HCT116 (cell line): ENCODE results near the gene LSM14A. TPM values are rescaled to one million over a fixed set of nuclear protein-coding genes. Genes with fewer than 3 reads are reported as not detected.

Source experiments
- ATAC-seq: fragments of 200-7000 bp; cut with Tn5 transposase; 2 replicates; pipeline ENCODE4 v1.9.1; 2020; ENCODE audit warnings: mild to moderate bottlenecking, moderate library complexity
- BruUV-seq: library from RNA; stranded (reverse); fragments of 400-500 nt; replicated peaks from 2 replicates; lab custom pipeline; 2021; lab: Mats Ljungman, UMichigan
- CTCF ChIA-PET: fragments of 300-600 bp; sonication (Branson Sonifier 250); formaldehyde crosslinking; loops from one replicate; lab custom pipeline; 2021; ENCODE audit warnings: antibody characterized with exemption; lab: Charles Lee
- POLR2A ChIA-PET: fragments of 300-600, 350-600 bp; sonication (Branson Sonifier 250); formaldehyde crosslinking; loops from one replicate; lab custom pipeline; 2021; ENCODE audit warnings: antibody characterized with exemption; lab: Charles Lee
- RAD21 ChIA-PET, 2 experiments: fragments of 300-600 bp; sonication (Branson Sonifier 250); formaldehyde crosslinking; loops; one replicate each; lab custom pipeline; 2023; ENCODE audit warnings: low total read pairs in 2 of 2; ENCODE audit not compliant: uncharacterized antibody in 2 of 2, unreplicated experiment in 2 of 2, low non-redundant PET in 1 of 2; lab: Charles Lee
- DNase-seq: peaks from one replicate; pipeline ENCODE4 v3.0.0-alpha.2; 2010; ENCODE audit warnings: low read depth, low spot score
- H2AFZ ChIP-seq: fragments of 200-600 bp; shearing (Covaris generic), sonication (generic); 2 replicates; pipeline ENCODE4 v1.6.1; 2017; ENCODE audit warnings: low read depth, mixed run types, mixed read lengths, antibody characterized with exemption, low read length; ENCODE audit not compliant: poor library complexity, severe bottlenecking
- H3K27ac ChIP-seq: 2 replicates; pipeline ENCODE4 v1.5.1; 2012; ENCODE audit warnings: low read depth, low read length
- H3K27me3 ChIP-seq: fragments of 200-600 bp; sonication (generic); 2 replicates; pipeline ENCODE4 v1.6.1; 2016; ENCODE audit warnings: mixed run types, low read length, mixed read lengths; ENCODE audit not compliant: insufficient read depth
- H3K36me3 ChIP-seq, 2 experiments: fragments of 200-500 bp in 1 of 2; fragments of 200-600 bp in 1 of 2; sonication (Bioruptor generic) in 1 of 2; sonication (generic) in 1 of 2; 2 replicates each; pipeline versions ENCODE4 v1.5.1 to v1.6.1; 2014 to 2016; ENCODE audit warnings: low read length in 2 of 2, inconsistent platforms in 1 of 2, mixed read lengths in 1 of 2, mixed run types in 1 of 2; ENCODE audit not compliant: insufficient read depth in 2 of 2, control insufficient read depth in 1 of 2
- H3K4me1 ChIP-seq, 2 experiments: fragments of 200-600 bp in 1 of 2; sonication (generic) in 1 of 2; 2 replicates each; pipeline versions ENCODE4 v1.5.1 to v1.6.1; 2012 to 2017; ENCODE audit warnings: low read length in 2 of 2, inconsistent platforms in 1 of 2, mild to moderate bottlenecking in 1 of 2, mixed read lengths in 1 of 2, mixed run types in 1 of 2, moderate library complexity in 1 of 2; ENCODE audit not compliant: insufficient read depth in 2 of 2, control insufficient read depth in 1 of 2
- H3K4me2 ChIP-seq: fragments of 200-600 bp; sonication (generic); 2 replicates; pipeline ENCODE4 v1.6.1; 2017; ENCODE audit warnings: mixed run types, low read length, mixed read lengths
- H3K4me3 ChIP-seq, 2 experiments: fragments of 200-600 bp in 1 of 2; sonication (generic) in 1 of 2; replicated peaks in 1 of 2; 2 replicates each; pipeline ENCODE4 v1.5.1; 2011 to 2016; ENCODE audit warnings: low read length in 2 of 2, control low read depth in 1 of 2, low read depth in 1 of 2, mild to moderate bottlenecking in 1 of 2, mixed read lengths in 1 of 2, mixed run types in 1 of 2
- H3K79me2 ChIP-seq: fragments of 200-600 bp; sonication (generic); 2 replicates; pipeline ENCODE4 v1.6.1; 2017; ENCODE audit warnings: mild to moderate bottlenecking, mixed run types, low read length, moderate library complexity, mixed read lengths; ENCODE audit not compliant: insufficient read depth
- H3K9ac ChIP-seq: fragments of 200-600 bp; sonication (generic); 2 replicates; pipeline ENCODE4 v1.6.1; 2016; ENCODE audit warnings: low read length, mixed read lengths
- H3K9me2 ChIP-seq: fragments of 200-600 bp; sonication (generic), shearing (Covaris generic); 2 replicates; pipeline ENCODE4 v1.6.1; 2017; ENCODE audit warnings: mixed run types, mild to moderate bottlenecking, moderate library complexity; ENCODE audit not compliant: insufficient read depth
- H3K9me3 ChIP-seq, 2 experiments: fragments of 200-500 bp in 1 of 2; fragments of 200-600 bp in 1 of 2; sonication (Bioruptor generic) in 1 of 2; sonication (generic) in 1 of 2; 2 replicates each; pipeline ENCODE4 v1.6.1; 2014 to 2017; ENCODE audit warnings: low read length in 2 of 2, mixed read lengths in 2 of 2, inconsistent platforms in 1 of 2, low read depth in 1 of 2, mild to moderate bottlenecking in 1 of 2, mixed run types in 1 of 2, moderate library complexity in 1 of 2; ENCODE audit not compliant: control insufficient read depth in 1 of 2, insufficient read depth in 1 of 2
- H4K20me1 ChIP-seq: fragments of 200-600 bp; sonication (generic), shearing (Covaris generic); 2 replicates; pipeline ENCODE4 v1.6.1; 2017; ENCODE audit warnings: mixed run types, mild to moderate bottlenecking, moderate library complexity; ENCODE audit not compliant: insufficient read depth
- CBX3 ChIP-seq: IDR thresholded peaks from 2 replicates; pipeline ENCODE4 v1.6.1; 2012; ENCODE audit warnings: low read depth
- CEBPB ChIP-seq: IDR thresholded peaks from 2 replicates; pipeline ENCODE4 v1.6.1; 2012; ENCODE audit warnings: low read depth
- CTCF ChIP-seq, 3 experiments: fragments of 200-600 bp in 1 of 3; sonication (generic) in 1 of 3; IDR thresholded peaks in 2 of 3; conservative IDR thresholded peaks in 1 of 3; 2 replicates each; pipeline ENCODE4 v1.5.1; 2012 to 2017; ENCODE audit warnings: low read depth in 2 of 3, low read length in 2 of 3, antibody characterized with exemption in 1 of 3, borderline replicate concordance in 1 of 3, control low read depth in 1 of 3, mild to moderate bottlenecking in 1 of 3, mixed read lengths in 1 of 3, mixed run types in 1 of 3, moderate library complexity in 1 of 3; ENCODE audit not compliant: insufficient read depth in 1 of 3
- ELF1 ChIP-seq: IDR thresholded peaks from 2 replicates; pipeline ENCODE4 v1.6.1; 2012; ENCODE audit warnings: low read depth, borderline replicate concordance
- EZH2 ChIP-seq: fragments of 200-600 bp; sonication (generic); IDR thresholded peaks from 2 replicates; pipeline ENCODE4 v1.6.1; 2017; ENCODE audit warnings: antibody characterized with exemption, mixed run types
- POLR2AphosphoS5 ChIP-seq: IDR thresholded peaks from 2 replicates; pipeline ENCODE4 v1.6.1; 2011; ENCODE audit warnings: mild to moderate bottlenecking, low read depth, low read length, moderate library complexity
- RAD21 ChIP-seq: IDR thresholded peaks from 2 replicates; pipeline ENCODE4 v1.6.1; 2012; ENCODE audit warnings: low read depth, mild to moderate bottlenecking
- SIN3A ChIP-seq: IDR thresholded peaks from 2 replicates; pipeline ENCODE4 v1.6.1; 2012; ENCODE audit warnings: low read depth
- SP1 ChIP-seq: IDR thresholded peaks from 2 replicates; pipeline ENCODE4 v1.6.1; 2012; ENCODE audit warnings: low read depth
- SRF ChIP-seq: IDR thresholded peaks from 2 replicates; pipeline ENCODE4 v1.6.1; 2012; ENCODE audit warnings: low read depth
- TCF7L2 ChIP-seq: IDR thresholded peaks from 2 replicates; pipeline ENCODE4 v1.7.0; 2011; ENCODE audit warnings: borderline replicate concordance, inconsistent platforms; ENCODE audit not compliant: insufficient read depth, insufficient read length; ENCODE audit errors: extremely low read depth
- YY1 ChIP-seq: IDR thresholded peaks from 2 replicates; pipeline ENCODE4 v1.6.1; 2011; ENCODE audit warnings: low read length, low read depth, moderate library complexity, mild to moderate bottlenecking; ENCODE audit not compliant: insufficient replicate concordance; ENCODE audit errors: extremely low read depth
- ZFX ChIP-seq: fragments of 450-650 bp; IDR thresholded peaks from 2 replicates; pipeline ENCODE4 v1.6.1; 2017
- ZNF274 ChIP-seq: fragments of 200-500 bp; sonication (Bioruptor generic); IDR thresholded peaks from 2 replicates; pipeline ENCODE4 v1.6.1; 2014; ENCODE audit warnings: mild to moderate bottlenecking, low read depth, low read length, inconsistent platforms
- intact Hi-C: fragments of 100-400 bp; cut with micrococcal nuclease; formaldehyde crosslinking; loops from 2 replicates; pipeline ENCODE4 v1.10.0; 2022
- total RNA-seq: library from RNA; stranded (reverse); gene quantifications from one replicate; pipeline ENCODE4 v1.2.1, GENCODE V29; 2021; ENCODE audit not compliant: unreplicated experiment

The LSM14A gene
- total RNA-seq, 1 experiment from 2014 or later = 120 TPM

GRCh38 chr19:34171877-34172660 is at the start of gene LSM14A (continued):
- peak; percentile 65 for TF ChIP-seq YY1
- TF ChIP-seq CBX3 = no peak

GRCh38 chr19:34124828-34125227 is 47.5 kb upstream of the LSM14A start:
- Histone ChIP-seq H3K4me2 (no peak overlapping the region), H2AFZ (no peak overlapping the region), H3K9me3 (no peaks in the 10 kb centered on the region), H4K20me1 (no peaks in the 10 kb centered on the region), H3K9ac (no peak overlapping the region), H3K4me1 (no peaks in the 10 kb centered on the region; a peak in 1 of 4 replicates), H3K9me2 (no peaks in the 10 kb centered on the region), H3K27me3 (no peaks in the 10 kb centered on the region), H3K36me3 (no peaks in the 10 kb centered on the region), H3K27ac (no peak overlapping the region), H3K79me2 (no peaks in the 10 kb centered on the region), H3K4me3 (no peak overlapping the region)
- TF ChIP-seq TCF7L2 (no peak), ZNF274 (no peak), EZH2 (no peak), ZFX (no peak)
- POLR2A ChIA-PET = interaction anchor here (1.3 kb wide), 1 partner anchor 10 kb away, joined by 10 read pairs; no protein-coding TSS in a partner anchor
- CTCF ChIA-PET = interaction anchor here (0.7 to 1.5 kb wide), 3 partner anchors 9 to 588 kb away, joined by 3 to 5 read pairs (median 5); no protein-coding TSS in a partner anchor
- intact Hi-C loops = no loop called here
- RAD21 ChIA-PET = no interaction called here
- no TSS peak for BruUV-seq
- no peak for DNase-seq
- no peak for ATAC-seq

- Histone ChIP-seq H3K9me3 (no peaks in the 10 kb centered on the region), H3K79me2 (no peaks in the 10 kb centered on the region), H3K4me2 (no peak overlapping the region), H4K20me1 (no peaks in the 10 kb centered on the region), H3K9ac (no peak overlapping the region), H3K4me3 (no peak overlapping the region), H3K27me3 (no peaks in the 10 kb centered on the region), H3K27ac (no peak overlapping the region), H3K4me1 (no peaks in the 10 kb centered on the region; a peak in 1 of 4 replicates), H3K36me3 (no peaks in the 10 kb centered on the region), H2AFZ (no peak overlapping the region), H3K9me2 (no peaks in the 10 kb centered on the region)
- DNase-seq (no peak), ATAC-seq (no peak)
- BruUV-seq = no TSS peak
- ChIA-PET POLR2A (interaction anchor here (1.0 kb wide), 1 partner anchor 10 kb away, joined by 3 read pairs; no protein-coding TSS in a partner anchor), CTCF (interaction anchor here (1.8 kb wide), 1 partner anchor 349 kb away, joined by 5 read pairs; no protein-coding TSS in a partner anchor), RAD21 (no interaction called here)
- intact Hi-C loops = no loop called here
- TF ChIP-seq POLR2AphosphoS5 (no peak), SIN3A (no peak), SRF (no peak), ELF1 (no peak), YY1 (no peak), CEBPB (no peak), ZFX (no peak), CTCF (IDR thresholded peaks at IDR 0.05 in 2 of 3, conservative IDR thresholded peaks at IDR 0.05 in 1 of 3; ENCODE audit: borderline replicate concordance in 1 of 3, insufficient read depth in 1 of 3, low read depth in 2 of 3, low read length in 2 of 3) (no peak), EZH2 (no peak), ZNF274 (no peak), RAD21 (no peak), SP1 (no peak)
These were observed 45.3 kb upstream of the LSM14A start for GRCh38 chr19:34126966-34127365.
